Measurements from ENCODE around the gene SLC6A17.

The SLC6A17 gene

DNA sequence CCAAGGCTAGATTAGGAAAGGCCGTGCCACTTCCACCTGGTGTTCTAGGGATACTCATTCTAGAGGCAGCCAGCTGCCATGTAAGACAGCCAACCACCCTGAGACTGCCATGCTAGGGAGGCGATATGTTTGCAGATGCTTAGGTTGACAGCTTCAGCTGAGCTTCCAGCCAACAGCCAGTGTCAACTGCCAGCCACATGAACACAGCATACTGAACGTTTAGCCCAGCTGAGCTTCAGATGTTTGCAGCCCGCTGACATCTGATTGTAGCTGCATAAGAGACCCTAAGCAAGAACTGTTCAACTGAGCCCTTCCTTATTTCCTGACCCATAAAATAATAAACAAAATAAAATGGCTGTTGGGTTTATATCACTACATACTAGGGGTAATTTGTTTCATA lies 54.9 kb downstream of the SLC6A17 start:
- no peak for DNase-seq

DNA sequence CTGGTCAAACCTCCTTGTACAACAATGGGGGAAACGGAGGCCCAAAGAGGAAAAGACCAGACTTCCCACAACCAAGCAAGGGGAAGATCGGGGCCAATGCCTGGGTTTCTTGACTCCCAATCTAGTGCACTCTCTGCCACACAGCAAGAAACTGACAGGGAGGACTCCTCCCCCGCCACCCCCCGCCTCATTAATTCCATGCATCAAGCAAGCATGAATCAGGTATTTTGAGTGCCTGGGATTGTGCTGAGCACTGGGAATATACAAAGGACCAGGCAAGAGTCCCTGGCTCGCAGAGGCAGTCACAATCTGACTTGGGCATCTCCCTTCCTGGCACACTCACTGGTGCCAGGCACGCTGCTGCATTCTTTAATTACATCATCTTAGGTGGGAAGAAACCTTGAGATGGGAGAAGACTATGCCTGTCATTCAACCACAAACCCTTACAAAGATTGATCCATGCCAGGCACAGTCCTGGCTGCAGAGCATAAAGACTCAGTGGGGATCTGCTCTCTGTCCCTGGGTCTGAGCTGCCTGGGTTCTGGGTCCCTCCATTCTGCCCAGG lies 55.4 kb downstream of the SLC6A17 start:
- no peak for DNase-seq

DNA sequence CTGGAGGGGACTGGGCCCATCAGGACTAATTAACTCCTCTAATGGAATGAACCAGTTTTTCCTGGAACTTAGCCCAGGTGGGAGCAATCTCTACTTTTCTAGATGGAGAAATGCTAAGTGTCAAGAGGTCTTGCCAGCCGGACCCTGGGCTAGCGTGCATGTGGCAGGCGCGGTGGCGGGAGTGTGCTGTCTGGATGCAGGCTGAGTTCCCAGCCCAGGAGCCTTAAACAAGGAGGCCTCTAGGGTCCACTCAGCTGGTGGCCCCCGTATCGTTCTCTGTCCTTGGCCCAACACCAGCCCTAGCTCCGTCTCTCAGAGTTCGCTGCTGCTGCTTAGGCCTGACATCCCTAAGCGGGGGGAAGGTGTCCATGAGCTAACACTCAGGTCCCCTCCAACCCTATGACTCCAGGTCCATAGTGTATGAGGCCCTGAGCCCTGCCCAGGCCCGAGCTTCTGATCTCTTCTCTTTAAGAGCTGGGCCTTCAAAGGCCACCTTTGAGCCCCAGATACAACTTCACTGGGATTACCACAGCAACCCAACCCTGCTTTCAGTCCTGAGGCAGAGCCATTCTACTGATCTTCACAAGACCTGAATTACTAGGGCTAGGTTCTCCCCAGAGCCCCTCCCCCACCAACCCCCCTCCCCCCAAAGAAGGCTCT lies 56.1 kb downstream of the SLC6A17 start:
- no peak for DNase-seq

DNA sequence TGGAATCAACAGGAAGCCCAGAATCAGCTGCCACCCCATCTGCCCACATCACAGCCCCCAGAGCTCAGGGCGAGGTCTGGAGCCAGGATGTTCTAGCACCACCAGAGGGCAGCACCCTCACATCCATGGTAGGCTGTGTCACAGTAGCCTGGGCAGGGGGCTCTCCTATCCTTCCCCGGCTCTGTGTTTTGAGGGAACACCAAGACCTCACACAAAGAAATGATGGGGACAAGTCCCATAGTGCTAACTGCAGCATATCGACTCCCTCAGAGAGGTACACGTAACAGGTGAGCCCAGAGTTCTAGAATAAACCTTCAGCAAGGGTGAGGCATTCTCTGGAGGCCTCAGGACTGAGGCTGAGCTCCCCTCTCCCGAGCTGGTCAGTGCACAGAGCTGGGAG lies 57.5 kb downstream of the SLC6A17 start:
- peak in 1 of 2 donors; percentile 42 for DNase-seq

DNA sequence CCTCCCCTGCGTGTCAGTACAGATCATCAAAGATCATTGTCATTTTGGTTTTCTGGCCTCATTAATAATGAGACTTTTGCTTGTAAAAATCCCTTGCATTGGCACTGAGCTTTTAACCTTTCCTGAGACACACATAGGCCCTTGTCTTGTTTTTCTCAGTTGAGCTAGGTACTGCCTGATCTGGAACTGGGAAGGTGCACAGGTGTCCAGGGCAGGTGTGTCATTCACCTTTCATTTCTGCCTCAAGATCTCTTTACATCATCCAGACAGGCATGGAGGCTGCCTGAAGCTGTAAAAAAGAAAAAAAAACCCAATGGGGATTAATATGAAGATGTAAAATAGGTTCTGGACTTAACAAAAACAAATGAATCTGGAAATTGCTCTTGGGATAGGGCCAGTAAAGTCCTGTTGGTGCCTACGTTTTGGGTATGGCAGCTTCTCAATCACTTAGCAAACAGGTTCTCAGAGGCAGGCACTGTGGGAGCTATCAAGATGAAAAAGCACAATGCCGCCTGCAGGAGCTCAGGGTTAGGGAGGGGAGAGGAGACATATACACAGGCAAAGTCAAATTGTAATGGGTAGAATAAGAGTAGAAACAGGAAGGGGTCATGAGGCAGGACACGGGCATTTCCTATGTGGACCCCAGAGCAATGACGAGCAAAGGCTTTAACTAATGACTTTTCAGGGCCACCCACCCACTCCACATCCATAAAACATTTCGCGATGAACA lies 58.8 kb downstream of the SLC6A17 start:
- DNase-seq: no peak

DNA sequence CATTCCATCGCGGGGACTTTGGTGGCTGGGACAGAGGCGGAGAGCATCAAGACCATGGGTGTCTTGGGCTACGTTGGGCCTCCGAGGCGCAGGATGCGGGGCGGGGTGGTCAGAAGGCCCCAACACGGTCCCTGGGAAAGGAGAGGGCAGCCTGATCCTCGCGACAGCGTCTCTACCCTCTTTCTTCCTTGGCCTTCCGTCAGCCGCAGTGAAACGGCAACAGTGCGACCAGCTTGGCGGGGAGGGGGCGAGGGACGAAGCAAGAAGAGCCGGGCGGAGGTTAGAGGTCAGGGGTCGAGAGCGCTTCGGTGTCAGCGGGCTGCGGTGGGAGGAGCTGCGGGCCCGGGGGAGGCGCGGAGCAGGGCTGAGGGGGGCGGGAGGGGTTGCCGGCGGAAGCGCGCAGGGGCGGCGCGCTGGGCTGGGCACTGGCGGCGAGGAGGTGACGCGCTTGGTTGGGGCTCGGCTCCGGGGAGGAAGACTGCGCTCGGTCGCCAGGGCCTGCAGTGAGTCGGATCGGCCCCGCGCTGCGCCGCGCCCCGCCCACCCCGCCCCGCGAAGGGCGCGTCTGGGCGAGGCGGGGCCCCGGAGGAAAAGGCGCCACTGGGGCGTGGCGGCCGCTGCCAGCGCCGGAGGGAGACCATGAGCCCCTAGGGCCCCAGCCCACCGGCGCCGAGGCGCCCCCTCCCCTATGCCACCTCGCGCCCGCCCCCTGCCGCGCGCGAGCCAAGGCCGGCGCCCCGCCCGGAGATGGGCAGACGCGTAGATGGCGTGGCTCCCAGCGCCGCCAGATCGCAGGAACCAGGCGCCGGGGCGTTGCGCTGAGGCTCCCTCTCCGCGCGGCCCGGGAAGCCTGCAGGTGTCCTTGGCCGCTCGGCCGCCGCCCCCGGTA lies 59.7 kb downstream of the SLC6A17 start, which contains the start of gene KCNC4:
Gene KCNC4, plus strand, starts transcription at position 600 of the 889 bp plus-strand sequence. CDS start 1,186 bp downstream, outside the sequence.
- DNase-seq: peak; percentile 62 to 72

DNA sequence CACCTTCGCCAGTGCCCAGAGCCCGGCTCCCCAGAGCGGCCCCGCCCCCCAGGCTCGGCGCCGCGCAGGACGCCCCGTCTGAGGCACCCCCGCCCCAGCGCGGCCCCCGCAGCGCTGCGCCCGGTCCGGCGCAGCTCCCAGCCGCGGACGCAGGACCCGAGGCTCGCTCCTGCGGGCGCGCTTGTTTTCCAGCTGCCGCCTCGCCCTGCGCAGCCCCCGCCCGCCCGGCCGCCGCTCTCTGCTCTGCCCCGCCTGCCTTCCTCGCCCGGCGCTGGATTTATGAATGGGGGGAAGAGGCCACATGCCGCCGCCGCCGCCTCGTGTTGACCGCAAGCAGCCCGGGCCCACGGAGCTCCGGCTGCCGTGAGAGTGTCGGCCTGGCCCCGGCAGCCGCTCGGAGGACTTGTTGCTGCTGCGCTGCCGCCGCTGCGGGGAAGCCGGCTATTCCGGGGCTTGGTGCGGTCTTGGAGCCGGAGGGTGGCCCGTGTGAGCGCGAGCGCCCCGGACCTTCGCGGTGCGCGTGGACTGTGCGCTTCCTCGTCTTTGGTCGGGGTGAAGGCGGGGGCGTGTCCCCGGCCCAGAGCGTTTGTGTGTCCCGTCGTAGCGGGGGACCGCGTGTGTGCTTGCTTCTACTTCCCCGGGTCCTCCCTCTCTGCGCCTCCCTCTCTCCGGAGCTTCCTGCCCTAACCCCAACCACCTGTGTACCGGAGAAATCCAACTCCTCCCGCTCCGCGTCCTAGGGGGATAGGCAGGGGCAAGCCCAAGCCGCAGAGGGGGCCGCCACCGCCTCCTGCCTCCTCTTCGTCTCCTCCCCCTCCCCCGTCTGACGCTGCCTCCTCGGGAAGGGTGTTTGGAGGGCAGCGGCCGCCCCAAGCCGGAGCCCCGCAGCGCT lies 60.6 kb downstream of the SLC6A17 start:
- DNase-seq: no peak

DNA sequence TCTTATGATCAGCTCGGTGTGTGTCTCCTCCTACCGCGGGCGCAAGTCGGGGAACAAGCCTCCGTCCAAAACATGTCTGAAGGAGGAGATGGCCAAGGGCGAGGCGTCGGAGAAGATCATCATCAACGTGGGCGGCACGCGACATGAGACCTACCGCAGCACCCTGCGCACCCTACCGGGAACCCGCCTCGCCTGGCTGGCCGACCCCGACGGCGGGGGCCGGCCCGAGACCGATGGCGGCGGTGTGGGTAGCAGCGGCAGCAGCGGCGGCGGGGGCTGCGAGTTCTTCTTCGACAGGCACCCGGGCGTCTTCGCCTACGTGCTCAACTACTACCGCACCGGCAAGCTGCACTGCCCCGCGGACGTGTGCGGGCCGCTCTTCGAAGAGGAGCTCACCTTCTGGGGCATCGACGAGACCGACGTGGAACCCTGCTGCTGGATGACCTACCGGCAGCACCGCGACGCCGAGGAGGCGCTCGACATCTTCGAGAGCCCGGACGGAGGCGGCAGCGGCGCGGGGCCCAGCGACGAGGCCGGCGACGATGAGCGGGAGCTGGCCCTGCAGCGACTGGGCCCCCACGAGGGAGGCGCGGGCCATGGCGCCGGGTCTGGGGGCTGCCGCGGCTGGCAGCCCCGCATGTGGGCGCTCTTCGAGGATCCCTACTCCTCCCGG lies 61.3 kb downstream of the SLC6A17 start:
- no peak for DNase-seq

DNA sequence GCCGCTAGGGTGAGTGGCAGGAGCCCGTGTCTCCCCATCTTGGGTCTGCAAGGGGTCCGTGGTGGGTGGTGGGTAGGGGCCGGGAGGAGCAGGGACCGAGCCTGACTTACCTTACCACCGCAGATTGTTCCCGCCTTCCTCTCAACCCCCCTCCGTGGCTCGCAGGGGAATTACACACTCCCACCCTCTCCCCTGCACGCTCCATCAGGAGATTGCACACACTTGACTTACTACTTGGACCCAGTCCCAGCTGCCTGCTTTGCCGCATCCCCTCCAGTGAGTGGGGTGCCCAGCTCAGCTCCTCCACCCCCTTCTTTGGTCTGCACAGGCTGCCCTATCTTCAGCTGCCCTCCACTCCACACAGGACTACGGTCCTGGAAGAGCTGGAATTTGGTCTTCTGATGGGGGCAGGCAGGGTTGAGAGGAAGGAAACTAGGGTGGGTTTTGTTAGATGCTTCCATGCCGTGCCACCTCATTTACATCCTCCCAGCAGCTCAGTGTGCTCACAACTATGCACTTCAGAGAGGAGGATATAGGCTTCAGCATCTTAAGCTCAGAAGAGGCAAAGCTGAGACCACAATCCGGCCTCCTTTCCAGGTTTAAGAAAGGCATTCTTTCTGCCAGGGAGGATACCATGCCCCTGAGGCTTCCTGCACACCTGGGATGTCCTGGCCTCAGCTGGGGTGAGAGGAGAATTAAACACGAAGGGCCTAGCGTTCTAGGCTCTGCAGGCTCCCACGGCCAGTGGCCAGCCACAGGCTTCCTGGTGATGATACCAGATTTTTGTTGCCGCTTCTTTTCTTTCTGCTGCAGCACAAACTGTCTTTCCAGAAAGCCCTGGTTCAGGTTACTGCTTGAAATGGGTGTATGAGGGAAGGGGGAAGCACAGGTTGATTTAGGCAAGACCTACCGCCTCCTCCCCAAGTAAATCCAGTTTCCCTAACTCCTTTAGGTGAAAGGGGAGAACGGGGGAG lies 62.2 kb downstream of the SLC6A17 start:
- DNase-seq: no peak

DNA sequence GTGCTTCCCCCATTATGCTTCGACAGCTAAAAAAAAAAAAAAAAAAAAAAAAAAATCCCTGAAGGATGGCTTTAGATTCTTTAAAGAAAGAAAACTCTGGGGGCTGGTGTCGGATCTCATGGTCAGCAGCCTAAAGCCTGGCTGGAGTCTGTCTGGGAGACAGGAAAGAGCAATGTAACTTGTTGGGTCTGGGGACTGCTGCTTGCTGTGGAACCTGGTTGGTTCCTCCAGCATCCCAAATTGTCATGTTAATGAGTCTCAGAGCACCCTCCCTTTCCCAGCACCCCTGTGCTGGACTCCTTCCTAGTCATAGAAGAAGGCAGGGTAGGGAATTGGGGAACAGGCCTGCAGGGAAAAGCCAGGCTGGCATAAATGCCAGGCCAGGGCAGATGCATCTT lies 62.8 kb downstream of the SLC6A17 start:
- DNase-seq: no peak

DNA sequence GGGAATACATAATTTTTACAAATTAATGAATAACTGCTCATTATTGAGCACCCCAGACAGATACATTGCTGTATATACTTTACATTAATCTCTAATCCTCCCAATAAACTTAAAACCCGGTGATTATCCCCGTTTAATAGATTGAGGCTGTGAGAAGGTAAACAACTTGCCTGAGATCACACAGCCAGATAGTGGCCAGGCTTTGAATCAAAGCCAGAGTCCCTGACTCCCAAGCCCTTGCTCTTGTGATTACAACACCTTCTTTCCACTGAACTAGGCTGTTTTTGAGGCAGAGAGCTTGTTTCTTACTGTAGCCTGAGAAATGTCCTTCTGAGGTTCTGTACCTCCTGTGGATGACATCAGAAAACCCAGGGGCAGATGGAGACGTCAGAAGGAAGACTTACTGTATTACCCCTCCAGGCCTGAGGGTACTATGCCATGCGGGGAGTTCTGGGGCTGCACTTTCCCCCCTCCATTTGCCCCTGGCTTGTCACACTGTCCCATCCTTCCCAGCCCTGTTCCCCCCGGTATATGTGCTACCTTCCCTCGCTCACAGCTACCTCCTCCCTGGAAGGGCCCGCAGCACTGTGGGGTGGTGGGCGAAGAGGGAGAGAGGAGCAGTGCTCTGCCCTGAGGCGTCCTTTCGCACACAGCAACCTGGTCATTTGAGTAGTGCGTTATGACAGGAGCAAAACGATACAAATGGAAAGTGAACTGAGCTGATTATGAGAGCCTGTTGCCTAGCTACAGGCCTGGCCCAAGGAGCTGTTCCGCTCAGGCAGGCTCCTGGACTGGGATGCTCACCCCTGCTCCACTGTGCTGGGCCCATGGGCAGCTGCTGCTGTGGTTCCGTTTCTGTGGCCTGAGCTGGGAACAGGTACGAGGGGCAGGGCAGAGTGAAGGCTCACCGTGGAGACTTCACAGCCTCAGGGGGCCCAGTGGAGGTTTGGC lies 64.4 kb downstream of the SLC6A17 start:
- no peak for DNase-seq

DNA sequence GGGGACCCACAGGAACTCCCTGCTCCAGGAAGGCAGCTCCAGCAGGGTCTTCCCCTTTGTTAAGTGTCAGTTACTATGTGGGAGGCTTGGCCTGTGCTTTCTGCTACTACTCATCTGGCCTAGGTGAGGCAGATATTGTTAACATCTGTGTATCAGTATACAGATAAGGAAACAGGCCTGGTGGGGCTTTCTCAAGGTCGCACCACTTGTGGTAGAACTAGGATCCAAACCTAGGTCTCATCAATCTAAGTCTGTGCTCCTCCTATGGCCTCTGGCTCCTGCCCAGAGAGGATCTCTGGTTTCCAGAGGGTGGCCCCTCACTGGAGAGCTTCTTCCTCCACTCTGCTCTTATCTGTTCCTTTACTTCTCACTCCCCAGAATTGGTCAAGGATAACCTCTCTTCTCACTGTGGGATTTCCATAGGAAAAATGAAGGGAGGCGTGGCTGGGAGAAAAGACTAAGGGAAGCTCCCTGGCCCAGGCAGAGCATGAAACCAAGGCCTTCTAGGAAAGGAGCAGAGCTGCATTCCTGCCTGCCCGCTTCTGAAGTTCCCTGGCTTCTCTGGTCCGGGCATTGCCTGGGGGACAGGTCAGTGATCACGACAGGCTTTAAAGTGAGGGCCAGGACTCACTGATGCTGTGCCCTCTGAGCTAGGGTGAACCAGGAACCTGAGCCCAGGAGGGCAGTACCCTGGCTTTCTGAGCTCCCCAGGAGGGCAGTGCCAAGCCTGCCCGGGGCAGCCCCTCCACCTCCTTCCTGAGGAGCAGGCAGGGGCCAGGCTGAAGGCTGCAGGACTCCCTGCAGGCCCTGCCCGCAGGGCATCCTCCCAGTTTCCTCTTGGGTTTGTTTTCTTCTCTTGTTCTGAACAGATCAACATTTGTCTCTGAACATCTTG lies 65.6 kb downstream of the SLC6A17 start:
- DNase-seq: no peak

DNA sequence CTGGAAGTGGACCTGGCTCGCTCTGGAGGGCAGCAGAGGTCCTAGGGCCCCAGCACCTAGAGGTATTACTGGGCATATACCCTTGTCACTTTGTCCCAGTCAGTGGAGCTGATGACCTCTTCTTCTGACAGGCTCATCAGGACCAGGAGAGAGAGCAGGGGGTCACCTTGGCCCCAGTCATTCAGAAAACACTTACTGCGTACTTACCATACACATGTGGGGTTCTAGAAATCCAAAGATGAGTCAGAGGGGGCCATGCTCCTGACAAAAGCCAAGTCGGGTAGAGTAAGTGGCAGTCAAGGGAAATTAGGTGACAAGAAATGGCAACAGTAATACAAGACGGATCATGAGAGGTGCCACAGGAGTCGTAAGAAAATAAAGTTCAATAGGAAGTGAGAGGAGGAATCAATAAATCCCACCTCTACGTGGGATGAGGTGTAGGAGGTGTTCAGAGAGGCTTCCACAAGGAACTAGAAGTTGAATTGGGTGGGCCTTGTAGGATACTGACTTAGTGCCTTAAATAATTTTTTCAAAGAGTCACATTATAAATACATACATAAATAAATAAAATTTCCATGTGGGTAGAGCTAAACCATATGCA lies 66.7 kb downstream of the SLC6A17 start:
- DNase-seq: no peak

DNA sequence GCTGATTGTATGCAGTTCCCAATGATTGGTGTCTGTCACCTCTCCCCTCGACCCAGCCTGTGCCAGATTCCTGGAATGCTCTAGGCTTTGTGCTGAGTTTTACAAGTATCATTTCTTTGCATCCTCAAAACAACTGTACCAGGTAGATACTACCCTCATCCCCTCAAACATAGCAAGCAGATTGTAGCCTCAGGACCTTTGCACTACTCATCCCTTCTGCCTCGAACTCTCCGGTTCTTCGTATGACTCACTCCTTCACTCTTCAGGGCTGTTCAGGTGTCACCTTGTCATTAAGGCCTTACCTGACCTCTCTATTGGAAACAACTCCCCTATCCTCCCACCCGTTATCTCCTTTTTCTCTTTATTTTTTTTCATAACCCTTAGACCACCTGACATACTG lies 67.8 kb downstream of the SLC6A17 start:
- DNase-seq: no peak

DNA sequence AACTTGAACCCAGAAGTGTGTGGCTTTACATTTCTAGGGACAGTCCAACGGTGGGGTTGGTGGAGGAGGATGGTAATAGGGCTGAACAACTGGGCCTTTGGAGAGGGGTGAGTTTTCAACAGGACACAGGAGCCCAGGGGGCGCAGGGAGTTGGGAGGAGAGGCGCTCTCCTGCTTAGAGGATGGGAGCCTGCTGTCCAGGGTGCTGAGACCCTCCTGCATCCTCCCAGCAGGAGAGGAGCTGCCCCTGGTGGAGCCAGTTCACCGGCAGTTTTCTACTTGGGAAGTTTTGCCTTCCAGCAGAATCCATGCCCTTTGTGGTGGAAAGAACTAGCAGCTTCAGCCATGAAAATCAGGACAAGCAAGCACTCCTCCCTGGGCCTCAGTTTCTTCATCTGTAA lies 68.4 kb downstream of the SLC6A17 start:
- DNase-seq: no peak

DNA sequence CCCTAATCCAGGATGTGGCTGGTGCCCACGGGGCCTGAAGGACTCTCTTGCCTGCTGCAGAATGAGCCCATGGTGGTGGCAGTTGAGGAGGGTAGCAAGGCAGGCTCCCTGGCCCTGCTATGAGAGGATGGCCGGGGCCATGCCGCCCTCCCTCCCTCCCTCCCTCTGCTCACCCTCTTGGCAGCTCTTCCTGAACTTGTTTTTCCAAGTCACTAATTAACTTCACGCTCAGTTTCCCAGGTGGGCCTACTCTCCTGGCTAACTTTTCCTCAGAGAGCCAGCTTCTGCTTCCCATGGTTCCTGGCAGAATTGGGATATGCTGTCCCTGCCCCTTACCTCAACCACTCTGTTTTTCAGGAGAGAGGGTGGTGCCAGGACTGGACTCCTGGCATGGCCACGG lies 70.0 kb downstream of the SLC6A17 start:
- no peak for DNase-seq

DNA sequence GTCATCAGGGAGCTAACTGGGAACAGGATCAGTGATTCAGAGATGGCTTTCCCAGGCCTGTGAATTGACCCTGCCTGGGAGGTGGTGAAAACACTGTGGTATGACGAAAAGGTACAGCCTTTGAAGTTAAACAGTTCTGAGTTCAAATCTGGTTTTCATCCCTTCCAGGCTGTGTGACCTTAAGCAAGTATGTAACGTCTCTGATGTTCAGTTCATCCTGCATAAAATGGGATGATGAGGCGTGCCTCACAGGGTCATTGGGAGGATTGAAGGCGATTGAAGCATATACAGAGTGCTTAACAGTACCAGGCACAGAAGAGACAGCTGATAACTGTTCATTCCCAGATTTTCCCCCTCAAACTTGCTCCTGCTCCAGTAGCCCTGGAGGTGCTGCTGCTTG lies 70.8 kb downstream of the SLC6A17 start:
- DNase-seq: no peak

DNA sequence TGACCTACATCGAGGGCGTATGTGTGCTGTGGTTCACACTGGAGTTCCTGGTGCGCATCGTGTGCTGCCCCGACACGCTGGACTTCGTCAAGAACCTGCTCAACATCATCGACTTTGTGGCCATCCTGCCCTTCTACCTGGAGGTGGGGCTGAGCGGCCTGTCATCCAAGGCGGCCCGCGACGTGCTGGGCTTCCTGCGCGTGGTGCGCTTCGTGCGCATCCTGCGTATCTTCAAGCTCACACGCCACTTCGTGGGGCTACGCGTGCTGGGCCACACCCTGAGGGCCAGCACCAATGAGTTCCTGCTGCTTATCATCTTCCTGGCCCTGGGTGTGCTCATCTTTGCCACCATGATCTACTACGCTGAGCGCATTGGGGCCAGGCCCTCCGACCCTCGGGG lies 72.8 kb downstream of the SLC6A17 start:
- no peak for DNase-seq

All from hippocampal formation (tissue), 2 donors.